COLO668 (cell line): ENCODE data around the gene MAK.
"Not testable (repeated sequence)": the region's sequence is repeated elsewhere in the genome, so short reads cannot be mapped to it uniquely, and the experiment has no call there.

Source experiments
- DNase-seq: peaks from one replicate; lab custom pipeline; 2025; ENCODE audit not compliant: unreplicated experiment; lab: John Stamatoyannopoulos, UW

Gene MAK

DNA sequence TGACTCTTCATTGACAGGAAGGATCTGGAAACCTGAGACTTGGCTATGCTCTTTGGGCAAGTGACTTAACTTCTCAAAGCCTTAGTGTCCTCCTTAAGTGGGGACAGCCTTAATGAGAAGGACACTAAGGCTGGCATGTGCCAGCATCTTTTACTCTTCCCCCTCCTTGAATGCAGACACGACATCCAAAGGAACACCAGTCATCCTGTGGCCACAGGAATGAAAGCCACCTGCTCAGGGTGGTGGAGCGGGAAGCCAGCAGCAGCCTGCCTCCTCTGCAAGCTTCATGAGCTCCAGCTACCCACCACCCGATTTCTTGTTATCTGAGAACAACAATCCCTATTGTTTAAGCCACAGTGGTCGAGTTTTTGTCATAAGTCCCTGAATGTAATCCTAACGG lies 46.2 kb downstream of the MAK start:
- DNase-seq, result no peak

DNA sequence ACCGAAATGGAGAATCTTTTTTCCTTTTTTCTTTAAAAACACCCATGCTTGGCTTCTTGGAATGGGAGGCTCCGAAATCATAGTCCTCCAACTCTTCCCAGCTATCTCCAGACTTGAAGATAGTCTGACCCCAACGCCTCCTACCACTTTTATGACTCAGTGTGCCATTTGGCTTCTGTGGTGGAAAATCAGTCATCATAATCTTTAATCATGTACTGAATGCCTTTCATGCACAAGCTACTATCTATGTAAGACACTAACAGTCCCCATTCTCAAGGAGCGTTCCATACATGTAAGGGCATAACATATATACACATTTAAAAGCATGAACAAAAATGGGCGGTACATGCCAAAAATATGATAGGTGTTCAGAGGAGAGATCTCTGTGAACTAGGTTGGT lies 46.7 kb downstream of the MAK start:
- DNase-seq, result no peak

DNA sequence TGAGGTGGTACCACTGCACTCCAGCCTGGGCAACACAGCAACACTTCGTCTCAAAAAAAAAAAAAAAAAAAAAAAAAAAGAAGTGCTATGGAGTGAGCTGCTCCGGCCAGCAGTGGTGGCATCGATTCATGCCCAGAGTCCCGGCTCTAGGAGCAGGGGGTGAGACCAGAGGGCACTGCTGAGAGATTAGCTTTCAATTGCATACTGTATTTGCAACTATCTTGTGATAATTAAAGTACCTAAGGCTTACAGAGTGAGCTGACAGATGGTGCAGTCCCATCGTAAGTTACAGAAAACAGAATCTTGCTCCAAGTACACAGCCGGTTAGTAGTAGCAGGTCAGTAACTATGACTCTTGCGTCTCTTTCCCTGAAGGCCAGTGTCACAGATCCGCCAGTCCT lies 59.3 kb downstream of the MAK start:
- DNase-seq, result no peak

DNA sequence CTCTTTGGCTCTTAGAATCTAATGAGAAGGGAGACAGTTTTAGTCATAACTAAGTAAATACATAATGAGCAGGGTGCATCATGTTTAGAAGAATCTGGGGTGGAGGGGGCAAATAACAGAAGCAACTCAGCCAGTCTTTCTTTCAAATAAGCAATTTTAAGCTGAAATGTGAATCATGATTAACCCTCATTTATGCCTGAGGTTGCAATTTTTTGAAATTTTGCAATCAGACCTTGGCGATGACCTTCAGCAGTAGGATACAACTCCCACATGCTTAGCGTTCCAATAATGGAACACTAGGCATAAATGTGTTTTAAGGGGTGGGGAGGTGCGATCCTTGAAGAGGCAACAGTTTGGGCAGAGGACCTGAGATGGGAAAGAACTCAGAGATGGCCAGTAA lies 60.1 kb downstream of the MAK start:
- DNase-seq, result no peak

DNA sequence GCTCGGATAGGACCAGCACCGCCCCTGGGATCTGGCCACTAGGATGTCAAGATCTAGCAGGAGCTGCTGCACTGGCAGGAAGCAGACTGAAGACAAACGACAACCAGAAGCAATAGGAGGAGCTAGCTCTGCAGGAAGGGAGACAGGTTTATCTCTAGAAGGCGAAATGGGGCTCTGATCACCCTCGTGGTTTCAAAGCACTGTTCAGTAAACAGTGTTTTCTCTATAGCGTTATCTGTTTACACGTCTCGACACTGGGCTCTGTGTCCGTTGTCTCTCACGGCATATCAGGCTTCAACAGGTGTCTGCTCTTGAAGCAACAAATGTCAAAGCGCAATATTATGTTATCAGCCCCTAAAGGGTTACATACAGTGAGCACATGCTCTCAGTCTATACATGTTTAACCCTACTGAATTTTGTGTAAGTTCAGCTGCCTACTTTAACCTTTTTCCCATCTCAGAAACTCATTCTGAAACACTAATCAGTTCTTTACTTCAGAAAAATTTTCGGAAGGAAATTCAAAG lies 66.9 kb downstream of the MAK start:
- DNase-seq, result peak; percentile 23

DNA sequence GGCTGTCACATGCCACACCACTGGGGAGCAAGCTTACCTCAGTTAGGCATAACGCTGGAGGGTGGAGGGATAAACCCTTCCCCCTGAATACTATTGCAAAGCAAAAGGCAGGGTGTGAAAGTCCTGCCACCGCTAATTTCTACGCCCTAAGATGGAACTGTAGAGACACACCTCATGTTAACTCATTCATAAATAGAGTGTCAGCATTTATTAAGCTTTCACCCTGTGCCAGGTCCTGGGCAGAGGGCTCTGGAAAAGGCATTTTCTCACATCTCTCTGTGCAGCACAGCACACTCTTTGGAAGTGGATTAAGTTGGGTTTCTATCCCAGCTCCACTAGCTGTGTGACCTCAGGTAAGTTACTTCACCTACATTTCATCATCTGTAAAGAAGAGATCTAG lies 68.9 kb downstream of the MAK start:
- DNase-seq, result no peak

DNA sequence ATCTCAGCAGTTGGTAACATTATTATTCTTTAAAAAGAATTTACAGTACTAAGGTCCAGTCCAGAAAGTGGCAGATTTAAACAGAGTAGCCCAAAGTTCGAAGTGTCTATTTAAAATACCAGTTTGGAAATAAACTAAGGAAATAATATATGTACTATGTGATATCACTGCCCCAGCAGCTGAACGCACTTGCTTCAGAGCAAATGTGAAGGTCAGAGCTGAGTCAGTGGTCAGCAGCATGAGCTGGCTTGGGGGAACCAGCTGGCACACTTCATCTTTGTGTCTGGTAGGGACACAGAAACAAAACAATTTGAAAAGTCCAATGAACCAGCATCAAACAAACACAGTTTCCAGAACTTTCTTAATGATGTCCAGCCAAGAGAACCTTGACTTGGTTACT lies 75.3 kb downstream of the MAK start:
- no peak for DNase-seq

DNA sequence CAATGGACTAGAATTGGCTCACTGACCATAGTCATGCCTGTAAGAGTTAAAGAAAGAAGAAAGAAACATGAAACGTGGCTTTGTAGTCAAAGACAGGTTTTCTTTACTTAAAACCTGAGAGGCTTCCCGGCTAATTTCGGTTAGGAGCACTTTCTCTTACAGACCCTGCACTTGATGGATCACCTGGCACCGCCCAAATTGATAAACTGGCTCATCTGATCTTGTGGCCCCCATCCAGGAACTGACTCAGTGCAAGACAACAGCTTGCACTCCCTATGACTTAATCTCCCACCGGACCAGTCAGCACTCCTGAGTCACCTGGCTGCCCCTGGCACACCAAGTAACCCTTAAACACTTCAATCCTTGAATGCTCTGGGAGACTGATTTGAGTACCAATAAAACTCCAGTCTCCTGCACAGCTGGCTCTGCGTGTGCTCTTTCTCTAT lies 78.4 kb downstream of the MAK start:
- DNase-seq, result no peak

DNA sequence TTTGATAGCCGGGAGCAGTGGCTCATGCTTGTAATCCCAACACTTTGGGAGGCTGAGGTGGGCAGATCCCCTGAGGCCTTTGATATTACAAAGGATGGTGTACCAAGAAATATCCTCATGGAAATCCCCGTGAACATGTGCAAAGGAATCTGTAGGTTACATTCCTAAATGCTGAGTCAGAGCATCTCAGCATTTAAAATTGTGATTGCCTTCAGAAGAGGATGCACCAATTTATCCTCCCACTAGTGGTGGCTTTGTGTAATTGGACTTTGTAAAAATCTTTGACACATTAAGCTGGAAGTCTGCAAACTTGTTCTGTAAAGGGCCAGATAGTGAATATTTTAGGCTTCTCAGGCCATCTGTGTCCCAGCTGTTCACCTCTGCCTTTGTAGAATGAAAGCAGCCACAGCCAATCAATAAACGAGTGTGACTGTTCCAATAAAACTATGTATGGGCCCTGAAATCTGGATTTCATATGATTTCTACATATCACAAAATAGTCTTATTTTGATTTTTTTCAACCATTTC lies 79.0 kb downstream of the MAK start:
- DNase-seq, result no peak

DNA sequence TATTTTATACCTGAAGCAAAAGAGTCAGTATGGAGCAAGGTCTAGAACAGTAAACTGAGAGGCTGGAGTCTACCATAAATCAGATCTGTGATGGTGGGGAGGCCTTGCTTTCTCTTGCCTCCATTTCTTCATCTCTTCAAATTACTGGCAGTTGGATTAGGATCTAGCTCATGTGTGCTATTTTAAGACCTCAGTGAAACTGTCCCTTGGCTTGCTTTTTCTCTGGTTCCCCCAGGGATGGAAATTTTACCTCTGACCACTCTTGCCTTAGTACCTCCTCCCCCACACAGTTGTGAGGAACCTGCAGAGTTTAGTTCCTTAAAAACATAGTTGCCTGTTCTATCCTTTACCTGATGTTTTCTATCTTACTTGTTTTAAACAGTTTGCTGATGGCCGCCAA lies 82.3 kb downstream of the MAK start:
- DNase-seq, result no peak

DNA sequence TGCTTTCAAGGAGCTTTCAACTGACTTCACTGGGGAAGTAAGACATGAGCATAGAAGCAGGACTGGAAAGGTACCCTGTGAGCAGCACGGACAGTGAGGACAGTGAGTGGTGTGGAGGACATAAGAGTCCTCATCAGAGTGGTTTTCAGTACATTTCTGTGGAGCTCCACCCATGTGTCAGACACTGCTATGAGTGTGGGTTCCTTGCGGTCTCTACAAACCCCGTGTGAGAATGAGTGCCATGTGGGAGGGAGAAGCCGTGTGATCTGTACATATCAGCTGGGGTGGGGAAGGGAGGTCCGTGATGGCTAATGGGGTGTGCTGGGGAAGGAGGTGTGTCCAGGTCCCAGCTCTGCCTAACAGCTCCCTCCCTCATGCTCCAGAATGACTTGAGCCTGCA lies 86.6 kb downstream of the MAK start:
- not testable (repeated sequence) for DNase-seq

DNA sequence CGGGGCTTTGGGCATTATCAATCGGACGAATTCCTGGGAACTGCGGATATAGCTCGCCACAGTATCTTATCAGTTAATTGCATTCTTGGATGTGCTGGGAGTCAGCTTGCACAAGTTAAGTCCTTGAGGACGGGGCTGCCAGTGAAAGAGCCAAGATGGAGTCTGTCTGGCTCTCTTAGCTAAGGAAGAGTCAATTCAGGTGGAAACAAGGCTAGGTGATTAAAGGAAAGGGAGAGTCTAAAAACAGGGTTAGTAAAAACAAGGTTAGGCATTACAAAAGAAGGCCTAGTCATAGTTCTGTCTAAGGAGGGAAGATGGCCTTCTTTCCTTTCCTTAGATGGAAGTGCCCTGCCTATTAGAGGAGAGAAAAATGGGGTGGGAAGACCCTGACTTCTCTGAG lies 87.8 kb downstream of the MAK start:
- DNase-seq, result not testable (repeated sequence)

DNA sequence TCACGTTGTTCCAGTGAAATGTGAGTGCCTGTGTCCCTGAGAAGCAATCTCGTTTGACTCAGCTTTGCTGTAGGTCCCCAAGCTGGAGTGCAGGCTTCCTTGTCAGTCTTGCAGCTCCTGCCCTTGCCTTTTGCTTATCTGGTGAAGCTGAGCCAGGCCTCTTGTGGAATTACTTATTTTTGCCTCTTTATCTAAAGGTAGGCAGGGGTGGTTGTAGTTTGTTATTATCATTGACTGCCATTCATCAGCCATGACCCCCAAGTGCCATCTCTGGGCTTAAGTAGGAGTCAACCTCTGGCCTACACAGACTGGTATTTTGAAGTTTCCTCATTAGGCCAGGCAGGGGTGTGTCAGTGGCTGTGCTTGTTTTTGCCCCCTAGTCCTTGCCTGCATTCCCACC lies 88.6 kb downstream of the MAK start:
- DNase-seq, result no peak

DNA sequence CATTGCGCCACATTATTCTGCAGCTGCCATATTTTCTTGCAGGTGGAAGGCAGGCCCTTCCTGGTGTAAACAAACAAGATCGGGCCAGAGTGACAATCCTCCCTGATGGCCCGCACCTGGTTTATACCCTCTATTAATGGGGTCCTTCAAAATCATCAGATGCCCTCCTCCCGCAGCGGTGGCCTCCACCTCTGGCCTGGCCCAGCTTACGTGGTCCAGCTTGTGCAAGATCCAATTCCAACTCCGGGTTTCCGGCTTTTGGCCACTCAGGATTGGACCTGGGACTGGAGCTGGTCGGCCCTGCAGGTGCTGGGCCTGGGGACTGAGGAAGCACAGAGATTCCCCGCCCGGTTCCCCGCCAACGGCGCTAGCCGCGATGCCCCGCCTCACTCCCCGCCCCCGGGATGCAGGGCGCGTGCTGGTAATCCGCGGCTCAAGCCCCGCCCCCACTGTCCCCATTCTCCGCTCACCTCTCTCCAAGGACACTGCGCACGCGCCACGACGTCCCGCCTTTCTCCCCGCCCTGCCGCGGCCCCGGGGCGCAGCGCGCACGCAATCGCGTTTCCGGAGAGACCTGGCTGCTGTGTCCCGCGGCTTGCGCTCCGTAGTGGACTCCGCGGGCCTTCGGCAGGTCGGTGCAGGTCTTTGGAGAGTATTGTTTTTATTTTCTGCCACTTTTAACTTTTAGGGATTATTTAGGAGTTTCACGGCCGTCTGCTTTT lies 90.9 kb downstream of the MAK start, which contains the start of gene TMEM14B:
TSS of gene TMEM14B (plus strand) at position 555 of the 722 bp plus-strand sequence. CDS start 1,441 bp downstream, outside the sequence.
- DNase-seq, result peak; percentile 98

DNA sequence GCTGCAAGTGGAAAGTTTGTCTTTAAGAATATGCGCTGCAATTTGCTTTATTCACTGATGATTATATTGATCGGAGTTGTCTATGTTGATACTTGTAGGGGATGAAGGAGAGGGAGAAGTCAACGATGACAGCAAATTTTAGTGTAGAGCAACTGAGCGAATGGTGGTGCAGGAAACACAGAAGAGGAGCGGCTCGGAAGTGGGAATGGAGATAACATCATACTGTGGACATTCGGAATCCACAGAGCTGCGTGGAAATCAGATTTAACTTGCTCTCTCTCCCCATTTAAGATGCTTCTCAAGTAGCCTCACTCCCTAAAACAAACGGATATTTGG lies 91.5 kb downstream of the MAK start:
- DNase-seq, result no peak

DNA sequence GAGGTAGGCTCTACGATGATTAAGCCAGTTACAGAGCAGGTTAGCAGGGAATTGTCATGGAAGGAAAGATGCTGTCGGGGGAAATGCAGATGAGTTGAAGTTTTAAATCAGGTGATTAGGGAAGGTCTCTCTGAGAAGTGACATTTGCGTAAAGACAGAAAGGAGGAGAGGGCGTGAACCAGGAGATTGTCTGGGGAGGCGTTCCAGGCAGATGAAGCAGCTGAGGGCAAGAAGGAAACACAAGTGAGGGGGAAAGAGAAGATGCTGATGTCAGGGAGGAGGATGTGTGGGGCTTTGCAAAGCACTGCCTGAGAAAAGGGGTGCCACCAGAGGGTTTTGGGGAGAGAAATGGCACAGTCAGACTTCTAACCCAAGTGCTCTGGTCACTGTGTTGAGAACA lies 93.2 kb downstream of the MAK start:
- DNase-seq, result no peak

DNA sequence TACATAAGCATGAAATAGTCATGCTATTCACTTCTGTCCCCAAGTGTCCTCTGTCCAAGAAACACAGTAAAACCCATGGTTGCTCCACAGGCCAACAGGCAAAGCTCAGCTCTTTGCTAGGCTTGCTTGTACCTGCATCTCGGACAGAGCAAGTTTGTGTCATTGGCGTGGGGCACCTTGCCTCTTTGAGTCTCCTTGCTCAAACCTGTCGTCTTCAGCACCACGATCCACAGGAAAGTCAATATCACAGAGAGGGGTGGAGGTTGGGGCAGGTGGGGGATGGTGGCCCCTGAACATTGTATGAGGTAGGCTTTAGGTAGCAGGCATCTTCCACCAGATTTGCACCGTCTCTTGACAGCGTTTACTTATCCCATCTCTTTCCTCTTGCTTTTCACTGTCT lies 94.8 kb downstream of the MAK start:
- no peak for DNase-seq

DNA sequence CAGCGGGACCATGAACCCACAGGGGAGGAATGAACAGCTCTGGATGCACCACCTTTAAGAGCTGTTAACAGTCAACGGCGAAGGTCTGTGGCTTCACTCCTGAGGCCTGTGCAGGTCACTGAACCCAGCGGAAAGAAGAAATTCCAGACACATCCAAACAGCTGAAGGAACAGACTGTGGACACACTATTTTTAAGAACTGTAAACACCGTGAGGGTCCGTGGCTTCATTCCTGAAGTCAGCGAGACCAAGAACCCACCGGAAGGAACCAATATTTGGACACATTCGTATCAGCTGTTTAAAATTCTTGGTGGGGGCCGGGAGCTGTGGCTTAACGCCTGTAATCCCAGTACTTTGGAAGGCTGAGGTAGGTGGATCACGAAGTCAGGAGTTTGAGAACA lies 96.1 kb downstream of the MAK start:
- DNase-seq, result no peak

DNA sequence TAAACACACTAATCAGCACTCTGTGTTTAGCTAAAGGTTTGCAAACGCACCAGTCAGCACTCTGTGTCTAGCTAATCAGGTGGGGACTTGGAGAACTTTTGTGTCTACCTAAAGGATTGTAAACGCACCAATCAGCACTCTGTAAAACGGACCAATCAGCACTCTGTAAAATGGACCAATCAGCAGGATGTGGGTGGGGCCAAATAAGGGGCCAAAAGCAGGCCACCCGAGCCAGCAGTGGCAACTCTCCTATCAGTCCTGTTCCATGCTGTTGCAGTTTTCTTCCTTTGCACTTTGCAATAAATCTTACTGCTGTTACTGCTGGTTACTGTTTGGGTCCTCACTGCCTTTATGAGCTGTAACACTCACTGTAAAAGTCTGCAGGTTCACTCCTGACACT lies 96.7 kb downstream of the MAK start:
- not testable (repeated sequence) for DNase-seq

DNA sequence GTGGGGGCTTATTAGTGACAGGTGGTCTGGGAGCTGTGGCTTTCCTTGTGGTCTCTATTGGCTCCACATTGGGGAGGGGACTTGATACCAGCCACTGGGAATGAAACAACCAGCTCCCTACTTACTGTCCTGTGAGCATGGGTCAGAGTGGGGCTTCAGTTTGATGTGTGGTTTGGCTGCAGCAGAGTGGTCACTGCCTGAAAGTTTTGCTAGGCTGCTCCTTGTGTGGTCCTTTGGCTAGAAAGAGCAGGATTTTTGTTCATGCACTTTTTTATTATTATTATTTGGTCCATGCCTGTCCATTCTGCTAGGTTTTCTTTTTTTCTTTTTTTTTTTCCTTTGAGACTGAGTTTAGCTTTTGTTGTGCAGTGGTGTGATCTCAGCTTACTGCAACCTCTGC lies 98.3 kb downstream of the MAK start:
- no peak for DNase-seq

DNA sequence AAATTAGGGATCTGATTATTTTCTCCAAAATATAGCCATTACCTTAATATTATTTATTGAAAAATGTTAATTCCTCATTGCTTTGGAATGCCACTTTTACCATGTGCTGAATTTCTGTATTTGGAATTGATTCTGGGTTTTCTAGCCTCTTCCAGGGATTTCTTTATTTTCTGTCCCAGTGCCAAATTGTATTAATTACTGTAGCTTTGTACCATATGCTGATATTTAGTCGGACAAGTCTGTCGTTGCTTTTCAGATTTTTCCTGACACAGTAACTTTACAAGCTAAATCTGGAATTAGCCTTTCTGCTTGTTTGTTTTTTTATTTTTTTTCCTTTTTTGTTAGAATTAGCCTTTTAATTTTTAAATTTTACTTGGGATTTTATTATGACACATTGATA lies 101.6 kb downstream of the MAK start:
- DNase-seq, result no peak

DNA sequence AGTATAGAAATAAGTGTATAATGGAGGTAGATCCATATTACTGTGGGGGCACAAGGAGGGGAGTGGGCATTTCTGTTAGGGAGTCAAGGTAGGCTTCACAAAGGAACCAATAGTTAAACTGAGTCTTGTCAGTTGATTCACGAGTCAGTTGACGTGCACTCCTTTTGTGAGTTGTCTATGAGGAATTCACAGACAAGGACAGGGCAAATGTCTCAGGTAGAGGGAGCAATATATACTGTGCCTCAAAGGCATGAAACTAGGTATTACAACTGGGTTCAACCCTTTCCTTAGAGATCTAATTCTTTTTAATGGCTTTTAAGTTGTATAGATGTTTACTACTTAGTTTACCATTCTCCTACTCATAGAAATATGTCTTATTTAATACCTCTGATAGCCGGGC lies 104.5 kb downstream of the MAK start:
- DNase-seq, result no peak

DNA sequence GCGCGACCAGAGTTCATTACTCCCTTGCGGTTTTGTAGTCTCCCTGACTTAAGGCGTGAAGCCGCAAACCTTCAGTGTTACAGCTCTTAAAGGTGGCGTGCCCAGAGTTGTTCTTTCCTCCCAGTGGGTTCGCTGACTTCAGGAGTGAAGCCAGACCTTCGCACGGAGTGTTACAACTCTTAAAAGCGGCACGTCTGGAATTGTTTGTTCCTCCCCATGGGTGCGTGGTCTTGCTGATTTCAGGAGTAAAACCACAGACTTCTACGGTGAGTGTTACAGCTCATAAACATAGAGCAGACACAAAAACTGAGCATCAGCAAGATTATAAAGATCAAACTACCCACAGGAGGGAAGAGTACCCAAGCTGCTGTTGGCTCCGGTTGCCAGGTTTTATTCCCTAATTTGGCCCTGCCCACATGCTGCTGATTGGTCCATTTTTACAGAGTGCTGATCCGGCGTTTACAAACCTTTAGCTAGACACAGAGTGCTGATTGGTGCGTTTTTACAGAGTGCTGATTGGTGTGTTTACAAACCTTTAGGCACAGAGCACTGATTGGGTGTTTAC lies 105.1 kb downstream of the MAK start:
- DNase-seq, result no peak
